T-helper 2 cell treated with Interferon-gamma antibody and Interleukin-4, amounts not matched to agents 5 μg/mL and 100 μg/mL, for 36 hours (primary cell): ENCODE results near the gene PNN.
"Not testable (repeated sequence)": the region's sequence is repeated elsewhere in the genome, so short reads cannot be mapped to it uniquely, and the experiment has no call there.

ENCODE experiments used
- DNase-seq: peaks from one replicate; pipeline ENCODE4 v3.0.0; 2021; ENCODE audit warnings: low spot score
- H3K27ac Mint-ChIP-seq: one replicate; pipeline ENCODE4 v1.8.0; 2021; ENCODE audit warnings: mild to moderate bottlenecking, mixed read lengths
- H3K27me3 Mint-ChIP-seq: one replicate; pipeline ENCODE4 v1.8.0; 2021; ENCODE audit warnings: low read depth, mixed read lengths
- H3K36me3 Mint-ChIP-seq: one replicate; pipeline ENCODE4 v1.8.0; 2021; ENCODE audit warnings: low read depth, mixed read lengths
- H3K4me1 Mint-ChIP-seq: one replicate; pipeline ENCODE4 v1.8.0; 2021; ENCODE audit warnings: low read depth, mixed read lengths
- H3K4me3 Mint-ChIP-seq: one replicate; pipeline ENCODE4 v1.8.0; 2022; ENCODE audit warnings: mild to moderate bottlenecking, moderate library complexity, mixed read lengths
- H3K9me3 Mint-ChIP-seq: one replicate; pipeline ENCODE4 v1.8.0; 2021; ENCODE audit warnings: mixed read lengths

PNN gene

GRCh38 chr14:39228509-39229221, 53.6 kb downstream of the PNN start:
- Mint-ChIP-seq H3K4me1 (peaks cover 46% of the 10 kb centered on the region), H3K9me3 (no peaks in the 10 kb centered on the region), H3K27ac (peak overlapping the region; percentile 97), H3K36me3 (peaks cover 5% of the 10 kb centered on the region), H3K27me3 (no peaks in the 10 kb centered on the region), H3K4me3 (peak overlapping the region; percentile 70)
- DNase-seq = no peak

GRCh38 chr14:39229222-39229543, 54.1 kb downstream of the PNN start:
- H3K4me1 Mint-ChIP-seq = peaks cover 46% of the 10 kb centered on the region
- H3K4me3 Mint-ChIP-seq = peak overlapping the region; percentile 18
- H3K27me3 Mint-ChIP-seq = no peaks in the 10 kb centered on the region
- peak overlapping the region; percentile 97 for H3K27ac Mint-ChIP-seq
- no peaks in the 10 kb centered on the region for H3K9me3 Mint-ChIP-seq
- H3K36me3 Mint-ChIP-seq = peaks cover 5% of the 10 kb centered on the region
- peak; percentile 83 for DNase-seq

- Mint-ChIP-seq H3K9me3 (no peaks in the 10 kb centered on the region), H3K27me3 (no peaks in the 10 kb centered on the region), H3K4me1 (peaks cover 46% of the 10 kb centered on the region), H3K4me3 (peak overlapping the region; percentile 18), H3K36me3 (peaks cover 5% of the 10 kb centered on the region), H3K27ac (peak overlapping the region; percentile 97)
- DNase-seq = peak; percentile 10
Measured at GRCh38 chr14:39229601-39230110, 54.6 kb downstream of the PNN start.

DNA sequence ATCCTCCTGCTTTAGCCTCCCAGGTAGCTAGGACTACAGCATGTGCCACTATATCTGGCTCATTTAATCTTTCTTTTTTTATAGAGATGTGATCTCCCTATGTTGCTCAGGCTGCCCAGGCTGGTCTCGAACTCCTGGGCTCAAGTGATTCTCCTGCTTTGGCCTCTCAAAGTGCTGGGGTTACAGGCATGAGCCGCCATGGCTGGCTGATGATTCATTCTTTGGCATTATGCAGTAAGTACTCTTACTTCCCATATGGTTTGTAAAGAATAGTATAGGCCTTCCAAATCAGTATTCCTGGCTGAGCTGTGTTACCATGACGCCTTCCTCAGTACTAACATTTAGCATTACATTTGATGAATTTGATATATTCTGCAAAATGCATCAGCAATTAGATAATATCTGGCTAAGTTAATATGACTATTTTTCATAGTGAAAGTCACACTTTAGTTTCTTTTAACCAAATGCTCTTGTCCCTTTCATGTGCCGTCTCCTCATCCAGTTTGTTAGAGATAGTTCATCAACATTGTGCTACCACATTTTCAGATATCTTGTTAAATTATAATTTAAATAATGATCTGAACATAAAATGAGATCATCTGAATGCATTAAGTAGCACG, 55.5 kb downstream of the PNN start:
- Mint-ChIP-seq H3K27me3 (no peaks in the 10 kb centered on the region), H3K36me3 (peaks cover 5% of the 10 kb centered on the region), H3K27ac (peak overlapping the region; percentile 82), H3K4me3 (peak overlapping the region; percentile 37), H3K4me1 (peaks cover 43% of the 10 kb centered on the region), H3K9me3 (no peaks in the 10 kb centered on the region)
- no peak for DNase-seq

- Mint-ChIP-seq H3K4me1 (peaks cover 52% of the 10 kb centered on the region), H3K27ac (peak overlapping the region; percentile 69), H3K4me3 (peak overlapping the region; percentile 17)
- H3K9me3 Mint-ChIP-seq, H3K27me3 Mint-ChIP-seq, H3K36me3 Mint-ChIP-seq: not testable (repeated sequence)
- peak; percentile 16 for DNase-seq
Measured at GRCh38 chr14:39231751-39232553, 56.9 kb downstream of the PNN start.
